Measurements from ENCODE around the gene ETV5.

- no peak for TF ChIP-seq CTCF (IDR thresholded peaks at IDR 0.05)
- no peak for TF ChIP-seq POLR2A (IDR thresholded peaks at IDR 0.05)
Observed at GRCh38 chr3:186150041-186150830, 41.3 kb upstream of the ETV5 start.

All from uterus (tissue), 2 donors.